ENCODE data around the gene RAPGEF5.
A peak's percentile ranks its signal among the peaks of the same experiment; 100 is the strongest.

Gene RAPGEF5

DNA sequence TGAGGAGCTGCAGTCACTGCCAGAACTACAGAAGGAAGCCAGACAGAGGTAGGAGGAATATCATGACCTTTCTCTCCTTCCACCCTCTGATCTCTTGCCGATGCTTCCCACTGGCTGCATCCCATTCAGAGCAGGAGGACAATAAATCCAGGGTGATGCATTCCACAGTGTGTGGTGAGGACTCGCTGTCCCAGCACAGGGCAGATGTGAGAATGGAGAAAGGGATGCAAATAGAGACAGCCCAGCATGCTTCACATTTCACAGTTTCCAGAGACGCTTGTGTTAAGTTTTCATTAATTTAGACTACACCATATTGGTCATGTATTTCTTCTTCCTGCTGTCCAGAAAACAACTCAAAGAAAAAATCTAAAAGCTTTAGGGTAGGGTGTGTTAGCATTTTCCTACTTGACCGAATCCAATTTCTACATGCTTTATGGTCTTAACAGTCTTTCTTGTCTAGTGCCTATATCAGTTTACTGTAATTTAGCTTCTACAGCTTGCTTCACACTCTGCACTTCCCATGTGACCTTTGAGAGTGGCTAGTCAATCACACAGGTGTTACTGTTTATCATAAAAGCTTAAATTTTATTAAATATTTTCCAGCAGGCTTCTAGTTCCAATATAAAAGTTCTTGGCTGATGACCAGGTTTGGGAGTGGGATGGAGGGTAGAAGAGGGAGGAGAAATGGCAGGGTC lies 155.6 kb downstream of the RAPGEF5 start:
- DNase-seq = peak in 4 of 10 donors; percentile 23 to 88 (median 49)
- intact Hi-C loops (cut with DNase I) = no loop called here

DNA sequence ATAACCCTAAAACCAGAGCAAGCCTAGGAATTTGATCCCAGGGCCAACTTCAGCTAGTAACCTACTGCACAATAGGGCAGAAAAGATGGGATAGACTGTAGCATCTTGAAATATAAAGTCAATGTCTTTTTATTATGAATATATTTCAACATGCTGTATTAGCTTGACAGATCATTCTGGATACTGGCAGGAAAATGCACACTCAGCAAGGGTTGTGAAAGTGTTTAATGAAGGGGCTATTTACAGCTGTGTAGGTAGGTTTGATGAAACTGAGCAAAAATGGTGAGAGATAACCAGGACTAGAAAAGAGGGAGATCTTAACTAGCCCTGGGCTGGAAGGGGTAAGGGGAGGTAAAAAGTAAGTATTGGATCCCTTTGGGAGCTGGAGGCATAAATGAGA lies 156.2 kb downstream of the RAPGEF5 start:
- DNase-seq = no peak
- intact Hi-C loops (cut with DNase I) = no loop called here

DNA sequence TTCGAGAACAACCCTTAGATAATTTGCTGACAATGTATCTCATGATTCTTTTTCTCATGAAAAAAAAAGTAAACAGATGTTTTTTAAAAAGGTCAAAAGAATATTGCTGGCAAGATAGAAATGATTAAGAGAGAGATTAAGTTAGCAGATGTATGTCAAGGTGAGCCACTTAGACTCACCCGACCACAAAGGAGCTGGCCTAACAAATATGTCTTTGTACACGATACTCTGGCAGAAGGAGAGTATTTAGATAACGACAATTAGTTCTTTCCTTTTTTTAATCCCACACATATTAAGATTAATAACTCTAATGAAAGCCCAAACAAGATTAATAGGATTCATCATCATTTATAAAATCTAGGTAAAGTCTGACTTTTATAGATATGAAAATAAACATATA lies 156.7 kb downstream of the RAPGEF5 start:
- no peak for DNase-seq
- intact Hi-C loops (cut with DNase I) = no loop called here

DNA sequence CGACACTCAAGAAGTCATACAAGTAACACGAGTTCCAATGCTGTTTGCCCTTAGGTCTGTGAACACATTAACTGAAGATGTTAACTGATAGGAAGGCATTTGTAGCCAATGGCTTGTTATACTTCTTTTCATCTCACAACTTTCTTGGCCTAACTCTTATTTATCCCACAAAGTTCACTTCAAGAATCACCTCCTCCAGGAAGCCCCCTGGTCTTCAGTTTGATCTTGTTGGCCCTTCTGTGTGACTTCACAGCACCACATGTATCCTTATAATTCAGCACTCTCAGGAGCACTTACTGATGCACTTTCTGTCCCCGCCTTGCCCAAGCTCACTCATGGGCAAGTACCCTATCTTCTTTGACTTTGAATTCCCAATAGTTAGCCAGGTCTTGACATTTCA lies 159.6 kb downstream of the RAPGEF5 start:
- intact Hi-C loops (cut with DNase I) = loop anchor here (10.0 kb wide), 1 partner anchor 57 kb away; no protein-coding TSS in a partner anchor
- no peak for DNase-seq

DNA sequence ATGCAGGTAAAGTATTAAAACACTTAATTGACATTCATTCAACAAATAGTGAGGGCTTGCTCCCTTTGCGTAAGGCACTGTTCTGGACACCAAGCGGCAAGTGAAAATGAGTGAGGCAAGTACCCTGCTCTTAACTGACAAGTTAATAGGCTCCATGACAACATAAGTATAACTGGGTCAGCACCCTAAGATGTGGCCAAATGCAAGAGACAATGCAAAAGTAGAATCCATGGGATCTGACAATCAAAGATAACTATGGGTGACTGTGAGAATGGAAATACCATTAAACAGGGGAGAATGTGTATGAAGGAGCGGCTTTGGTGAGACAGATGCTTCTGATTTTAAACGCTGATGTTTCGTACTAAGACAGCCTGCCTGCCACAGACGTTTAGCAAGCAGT lies 160.5 kb downstream of the RAPGEF5 start:
- DNase-seq = no peak
- intact Hi-C loops (cut with DNase I) = loop anchor here (10.0 kb wide), 1 partner anchor 58 kb away; no protein-coding TSS in a partner anchor

DNA sequence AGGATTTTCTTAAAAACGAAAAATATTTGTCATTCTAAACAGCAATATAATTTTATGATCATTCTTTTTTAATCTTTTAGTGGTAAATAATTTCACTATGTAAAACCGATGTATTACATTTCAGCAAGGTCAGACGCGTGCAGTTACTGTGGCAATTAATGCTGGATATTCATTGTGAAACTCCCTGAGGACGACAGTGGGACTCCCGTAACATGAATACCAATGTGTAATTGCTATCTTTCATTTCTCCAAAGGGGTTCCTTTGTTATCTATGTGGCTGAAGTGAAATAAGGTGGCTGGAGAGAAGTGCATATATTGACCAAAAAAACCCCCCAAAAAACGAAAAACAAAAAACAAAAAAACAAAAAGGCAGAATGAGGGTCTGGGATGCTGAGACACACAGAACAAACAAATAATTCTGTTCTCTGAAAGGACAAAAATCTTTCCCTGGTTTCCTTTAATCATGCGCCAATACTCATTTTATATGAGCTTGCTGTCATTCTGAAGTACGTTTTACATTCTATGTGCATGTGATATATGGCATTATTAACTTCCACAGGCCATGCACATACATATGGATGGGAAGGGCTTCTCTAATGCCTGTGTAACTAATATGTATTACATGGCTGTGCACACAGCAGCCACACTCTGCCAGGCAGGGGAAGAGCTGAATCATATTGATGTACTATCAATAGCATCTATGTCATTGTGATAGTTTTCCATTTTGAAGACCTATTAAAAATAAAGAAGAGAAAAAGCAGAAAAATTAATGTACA lies 161.4 kb downstream of the RAPGEF5 start:
- no peak for DNase-seq
- intact Hi-C loops (cut with DNase I) = loop anchor here (10.0 kb wide), 1 partner anchor 59 kb away; no protein-coding TSS in a partner anchor

DNA sequence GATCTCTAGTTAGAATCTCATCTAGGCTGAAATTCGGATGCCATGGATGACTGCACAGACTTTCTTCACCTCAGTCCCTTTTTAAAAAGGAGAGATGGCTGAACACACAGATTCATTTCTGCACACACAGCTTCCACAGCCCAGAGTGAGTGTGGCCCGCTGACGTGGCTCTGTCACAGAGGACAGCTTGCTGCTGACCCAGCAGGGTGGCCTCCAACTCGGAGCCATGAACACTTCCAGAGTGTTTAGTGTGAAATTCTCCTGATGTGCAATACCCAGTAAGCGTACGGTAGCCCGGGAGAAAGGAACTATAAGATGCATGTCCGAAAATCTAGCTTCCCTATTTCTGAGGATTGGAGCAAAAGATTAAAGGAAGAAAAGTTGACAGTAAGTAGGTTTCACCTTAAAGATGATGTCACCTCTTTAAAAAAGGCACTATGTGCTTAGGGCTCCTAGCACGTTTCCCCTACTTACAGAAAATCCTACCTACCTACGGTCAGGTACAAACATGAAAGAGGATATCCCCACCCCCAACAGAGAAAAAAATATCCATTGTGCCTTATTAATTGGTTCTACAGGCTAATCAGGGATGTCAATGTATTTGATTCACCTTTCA lies 162.2 kb downstream of the RAPGEF5 start:
- DNase-seq = peak in 8 of 10 donors; percentile 33 to 94 (median 54)
- intact Hi-C loops (cut with DNase I) = loop anchor here (5.0 to 10.0 kb wide), 2 partner anchors 37 to 60 kb away; no protein-coding TSS in a partner anchor

DNA sequence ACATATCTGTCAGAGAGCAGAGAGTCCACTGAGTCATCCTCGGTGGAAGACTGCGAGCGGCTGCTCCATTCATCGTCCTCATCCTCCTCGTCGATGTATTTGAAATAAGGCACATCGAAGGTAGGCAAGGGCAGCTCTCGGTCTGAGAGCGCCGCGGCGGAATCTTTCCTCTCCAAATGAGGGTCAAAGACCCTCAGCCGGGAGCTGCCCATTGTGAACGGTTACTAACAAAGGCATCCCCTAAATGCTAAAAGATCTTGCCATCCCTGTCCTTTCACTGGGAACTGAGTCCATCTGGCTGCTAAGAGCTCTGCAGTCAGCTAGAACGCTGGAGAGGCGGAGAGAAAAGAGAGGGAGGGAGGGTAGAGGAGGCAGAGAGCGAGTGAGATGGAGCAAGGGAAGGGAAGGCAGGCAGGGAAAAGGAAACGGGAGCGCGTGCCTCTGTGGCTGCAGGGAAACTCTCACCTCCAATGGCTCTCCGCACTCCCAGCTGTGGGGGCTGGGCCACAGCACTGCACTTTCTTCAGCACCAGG lies 163.4 kb downstream of the RAPGEF5 start:
- intact Hi-C loops (cut with DNase I) = loop anchor here (5.0 to 10.0 kb wide), 2 partner anchors 36 to 61 kb away; no protein-coding TSS in a partner anchor
- DNase-seq = peak; percentile 63 to 95 (median 72)

DNA sequence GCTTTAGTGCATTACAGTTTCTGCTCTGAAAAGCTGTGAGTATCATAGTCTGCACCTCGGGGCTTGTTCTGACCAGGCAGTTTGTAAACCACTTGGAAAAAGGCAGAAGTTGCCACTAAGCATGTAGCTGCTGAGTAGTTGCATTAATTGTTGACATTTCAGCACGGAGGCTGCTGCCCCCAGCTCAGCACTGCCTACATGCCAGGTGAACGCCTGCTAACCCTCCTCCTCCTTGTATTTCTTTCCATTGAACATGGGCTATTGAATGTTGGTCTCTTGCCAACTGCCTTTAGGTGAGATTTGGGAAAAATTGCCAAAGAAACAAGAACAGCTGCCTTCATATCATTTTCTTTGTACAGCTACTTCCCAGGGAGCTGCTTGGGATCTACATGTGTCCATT lies 164.2 kb downstream of the RAPGEF5 start:
- no peak for DNase-seq

DNA sequence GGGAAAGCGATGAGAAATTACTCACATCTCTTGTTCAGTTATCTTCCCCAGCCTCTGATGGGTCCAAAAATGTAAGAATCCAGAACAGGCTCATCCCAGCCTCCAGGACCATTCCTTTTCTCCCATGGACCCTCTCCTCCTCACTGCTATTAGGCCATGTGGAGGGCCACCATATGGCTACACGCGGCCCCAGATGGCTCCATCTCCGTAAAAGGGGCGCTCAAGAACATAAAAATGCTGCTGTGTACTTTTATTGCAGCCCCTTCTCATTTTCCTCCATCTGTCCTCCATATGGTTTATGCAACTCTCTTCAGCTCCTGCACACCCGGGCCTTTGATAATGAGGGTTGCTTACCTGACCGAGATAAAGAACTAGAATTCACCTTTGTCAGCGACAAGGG lies 166.2 kb downstream of the RAPGEF5 start:
- DNase-seq = no peak
- intact Hi-C loops (cut with DNase I) = loop anchor here (5.0 to 10.0 kb wide), 2 partner anchors 33 to 64 kb away; no protein-coding TSS in a partner anchor

More for the DNA sequence above, 164.2 kb downstream of the RAPGEF5 start:
- intact Hi-C loops (cut with DNase I) = loop anchor here (5.0 to 10.0 kb wide), 2 partner anchors 36 to 62 kb away; no protein-coding TSS in a partner anchor

DNA sequence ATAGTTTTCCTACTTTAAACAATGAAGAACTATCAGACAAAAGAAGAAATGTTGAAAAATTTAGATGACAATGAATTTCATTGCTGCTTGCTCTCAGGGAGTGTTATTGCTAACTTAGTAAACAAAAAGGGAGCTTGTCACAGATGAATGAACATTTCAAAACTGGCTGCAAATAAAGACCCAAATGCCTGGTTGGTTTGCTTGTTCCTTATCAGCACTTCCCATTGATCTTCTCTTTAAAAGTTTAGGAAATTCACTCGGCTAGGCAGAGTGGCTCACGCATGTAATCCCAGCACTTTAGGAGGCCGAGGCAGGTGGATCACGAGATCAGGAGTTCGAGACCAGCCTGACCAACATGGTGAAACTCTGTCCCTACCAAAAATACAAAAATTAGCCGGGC lies 167.2 kb downstream of the RAPGEF5 start:
- no peak for DNase-seq
- intact Hi-C loops (cut with DNase I) = loop anchor here (5.0 to 10.0 kb wide), 2 partner anchors 32 to 65 kb away; no protein-coding TSS in a partner anchor

DNA sequence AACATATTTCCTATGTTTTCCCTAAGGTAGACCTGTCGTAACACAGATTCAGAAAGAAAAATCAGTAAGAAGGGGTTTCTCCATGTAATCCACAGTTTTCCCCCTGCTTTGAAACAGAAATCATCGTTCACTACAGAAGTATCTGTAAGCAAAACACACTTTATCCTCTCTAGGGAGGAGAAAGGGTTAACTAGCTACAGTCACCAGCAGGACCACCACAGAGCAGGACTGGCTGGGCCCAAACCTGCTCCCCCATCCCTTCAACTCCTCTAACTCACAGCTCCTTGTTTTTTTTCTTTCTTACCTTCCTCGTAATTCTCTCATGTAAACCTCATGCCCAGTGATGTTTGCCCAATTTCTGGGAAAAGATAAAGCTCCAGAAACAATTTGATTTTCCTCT lies 167.7 kb downstream of the RAPGEF5 start:
- intact Hi-C loops (cut with DNase I) = no loop called here

DNA sequence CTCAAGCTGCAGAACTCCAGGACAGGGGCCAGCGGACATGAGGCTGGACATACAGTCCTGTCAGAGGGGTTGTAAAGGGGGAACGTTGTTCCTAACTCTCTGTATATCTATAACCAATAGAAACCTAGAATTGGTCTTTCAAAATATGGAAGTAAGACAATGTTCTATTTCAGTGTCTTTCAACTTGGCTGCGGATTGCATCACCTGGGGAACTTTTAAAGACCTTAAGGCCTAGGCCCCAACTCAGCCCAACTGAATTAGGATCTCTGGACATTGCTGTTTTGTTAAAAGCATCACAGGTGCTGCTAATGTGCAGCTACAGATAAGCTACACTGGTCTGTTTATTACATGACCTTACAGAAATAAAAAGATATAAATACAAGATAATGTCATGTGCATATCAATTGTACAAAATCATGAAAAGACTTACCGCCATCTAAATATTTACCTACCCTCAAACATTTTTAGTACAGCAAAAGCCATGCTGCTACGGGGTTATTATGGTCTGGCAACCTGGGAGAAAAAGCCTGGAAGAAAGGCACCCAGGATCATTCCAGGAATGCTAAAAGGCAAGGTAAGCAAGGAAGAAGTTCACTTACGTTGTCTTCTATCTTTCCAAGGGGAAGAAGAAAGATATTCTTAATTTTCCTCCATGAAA lies 169.1 kb downstream of the RAPGEF5 start:
- DNase-seq = no peak
- intact Hi-C loops (cut with DNase I) = no loop called here

More for the DNA sequence above, 167.7 kb downstream of the RAPGEF5 start:
- no peak for DNase-seq

DNA sequence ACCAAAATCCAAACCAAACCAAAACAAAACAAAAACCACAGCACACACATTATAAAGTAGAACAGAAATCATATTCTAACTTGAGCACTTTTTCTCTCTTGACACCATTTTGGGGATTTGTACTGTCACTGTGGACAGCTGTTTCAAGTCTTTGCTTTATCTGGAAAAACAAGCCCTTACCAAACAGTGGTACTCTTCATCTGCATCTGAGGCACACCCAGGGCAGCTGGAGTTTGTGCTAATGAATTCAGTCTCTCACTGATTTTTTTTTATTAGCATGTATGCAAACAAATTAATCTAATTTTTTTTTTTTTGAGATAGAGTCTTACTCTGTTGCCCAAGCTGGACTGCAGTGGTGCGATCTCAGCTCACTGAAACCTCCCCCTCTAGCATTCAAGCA lies 171.4 kb downstream of the RAPGEF5 start:
- DNase-seq = no peak
- intact Hi-C loops (cut with DNase I) = no loop called here

DNA sequence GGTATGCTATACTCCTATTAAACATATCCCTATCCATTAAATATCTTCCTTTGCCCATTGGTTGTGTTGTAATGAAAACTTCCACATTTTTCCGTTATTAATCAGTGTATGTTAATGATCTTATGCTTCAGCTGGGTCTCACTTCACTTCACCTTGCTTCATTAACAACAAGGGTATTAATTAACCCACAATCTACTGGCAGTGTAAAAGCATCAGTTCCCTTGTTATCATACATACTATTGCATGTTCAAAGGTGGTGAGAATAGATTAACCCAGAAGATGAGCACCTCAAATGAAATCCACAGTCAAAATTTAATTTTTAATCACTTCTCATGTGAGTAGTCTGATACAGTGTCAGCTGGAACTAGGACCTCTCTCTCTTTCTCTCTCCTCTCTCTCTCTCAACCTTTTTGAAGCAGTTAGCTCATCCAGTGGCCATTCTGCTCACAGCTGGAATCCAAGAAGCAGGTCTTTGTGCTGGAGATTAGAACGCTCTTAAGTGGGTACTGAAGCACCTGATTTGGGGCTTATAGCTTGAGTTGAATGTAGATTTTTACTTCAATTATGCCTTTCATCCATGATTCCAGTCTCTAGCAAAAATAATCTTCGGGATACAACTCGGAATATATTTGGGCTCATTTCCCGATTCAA lies 172.3 kb downstream of the RAPGEF5 start:
- no peak for DNase-seq
- intact Hi-C loops (cut with DNase I) = no loop called here

DNA sequence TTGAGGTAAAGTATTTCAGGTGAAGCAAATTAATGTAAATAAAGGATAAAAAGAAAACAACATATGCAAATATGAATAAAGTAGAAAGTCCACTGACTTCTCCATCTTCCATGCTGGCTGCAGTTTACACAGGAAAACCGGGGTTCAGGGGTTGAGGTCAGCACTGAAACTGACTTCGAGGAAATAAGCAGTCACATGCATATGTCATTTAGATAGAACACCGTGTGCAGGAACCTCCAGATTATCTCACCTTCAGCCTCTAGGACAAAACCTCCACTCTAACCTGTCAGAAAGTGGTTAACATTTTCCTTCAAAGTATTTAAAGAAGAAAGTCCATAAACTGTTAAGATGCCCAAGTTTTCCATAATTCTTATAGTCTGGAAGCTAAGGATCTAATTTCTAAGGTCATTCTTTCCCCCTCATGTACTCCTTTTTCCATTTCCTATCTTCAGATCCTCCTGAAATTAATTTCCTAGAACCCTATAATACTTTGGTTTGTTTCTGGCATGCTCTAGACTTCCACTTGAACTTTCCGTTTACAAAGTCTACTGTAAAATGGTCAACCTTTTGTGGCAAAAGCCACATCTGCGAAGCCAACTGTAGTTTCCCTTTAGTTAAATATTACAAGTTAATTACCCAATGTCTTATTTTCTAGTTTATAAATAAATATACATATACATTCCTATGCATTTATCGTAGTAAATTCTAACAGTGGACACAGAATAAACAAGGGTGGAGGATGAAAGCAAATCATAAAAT lies 173.3 kb downstream of the RAPGEF5 start:
- intact Hi-C loops (cut with DNase I) = no loop called here

DNA sequence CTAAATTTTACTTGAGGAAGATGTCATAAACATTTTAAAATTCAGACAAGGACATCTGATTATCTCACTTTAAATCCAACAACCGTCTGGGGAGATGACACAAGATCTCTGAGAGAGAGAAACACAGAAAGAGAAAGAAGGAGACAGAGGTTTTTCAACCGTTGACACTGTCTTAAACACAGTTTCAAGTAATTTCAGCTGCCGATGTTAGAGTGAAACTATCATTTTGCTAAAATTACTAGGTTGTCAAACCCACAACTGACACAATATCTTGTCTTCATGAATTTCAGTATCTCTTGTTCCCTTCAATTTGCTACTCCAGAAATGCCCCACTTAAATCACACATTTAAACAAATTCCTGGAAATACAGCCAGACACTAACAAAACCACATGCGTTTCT lies 174.8 kb downstream of the RAPGEF5 start:
- no peak for DNase-seq
- intact Hi-C loops (cut with DNase I) = no loop called here

More for the DNA sequence above, 173.3 kb downstream of the RAPGEF5 start:
- DNase-seq = no peak

DNA sequence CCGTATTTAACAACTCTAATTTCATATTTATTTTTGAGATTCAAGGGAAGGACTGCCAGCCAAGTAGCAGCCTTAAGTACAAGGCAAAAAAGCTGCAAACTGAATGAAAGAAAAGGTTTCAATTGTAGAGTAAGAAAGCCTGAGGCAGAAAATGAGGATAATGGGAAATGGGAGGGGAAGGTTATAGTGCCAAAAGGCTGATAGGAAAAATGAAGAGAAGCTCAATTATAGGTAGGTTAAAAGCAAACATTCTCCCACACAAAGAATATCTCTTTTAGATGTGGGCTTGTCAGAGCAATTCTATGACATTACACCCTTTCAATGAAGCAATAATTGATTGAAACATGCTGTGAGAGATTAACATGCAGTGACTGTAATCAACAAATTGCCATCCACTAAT lies 175.3 kb downstream of the RAPGEF5 start:
- no peak for DNase-seq
- intact Hi-C loops (cut with DNase I) = no loop called here

DNA sequence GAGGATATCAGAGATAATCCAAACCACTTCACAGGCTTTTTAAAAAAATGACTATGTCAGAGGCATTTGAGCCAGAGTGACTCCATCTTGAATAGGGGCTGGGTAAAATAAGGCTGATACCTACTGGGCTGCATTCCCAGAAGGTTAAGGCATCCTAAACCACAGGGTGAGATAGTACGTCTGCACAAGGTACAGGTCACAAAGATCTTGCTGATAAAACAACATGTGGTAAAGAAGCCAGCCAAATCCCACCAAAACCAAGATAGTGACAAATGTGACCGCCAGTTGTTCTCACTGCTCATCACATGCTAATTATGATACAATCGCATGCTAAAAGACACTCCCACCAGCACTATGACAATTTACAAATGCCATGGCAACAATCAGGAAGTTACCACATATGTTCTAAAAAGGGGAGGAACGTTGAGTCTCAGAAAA lies 177.5 kb downstream of the RAPGEF5 start:
- no peak for DNase-seq
- intact Hi-C loops (cut with DNase I) = no loop called here
